Activated CD4-positive, alpha-beta T cell treated with anti-CD3 and anti-CD28 coated beads for 48 hours (primary cell): ENCODE data around the gene DDB1.

Experiments used
- DNase-seq: peaks from one replicate; pipeline ENCODE4 v3.0.0-alpha.2; 2020

The DDB1 gene

DNA sequence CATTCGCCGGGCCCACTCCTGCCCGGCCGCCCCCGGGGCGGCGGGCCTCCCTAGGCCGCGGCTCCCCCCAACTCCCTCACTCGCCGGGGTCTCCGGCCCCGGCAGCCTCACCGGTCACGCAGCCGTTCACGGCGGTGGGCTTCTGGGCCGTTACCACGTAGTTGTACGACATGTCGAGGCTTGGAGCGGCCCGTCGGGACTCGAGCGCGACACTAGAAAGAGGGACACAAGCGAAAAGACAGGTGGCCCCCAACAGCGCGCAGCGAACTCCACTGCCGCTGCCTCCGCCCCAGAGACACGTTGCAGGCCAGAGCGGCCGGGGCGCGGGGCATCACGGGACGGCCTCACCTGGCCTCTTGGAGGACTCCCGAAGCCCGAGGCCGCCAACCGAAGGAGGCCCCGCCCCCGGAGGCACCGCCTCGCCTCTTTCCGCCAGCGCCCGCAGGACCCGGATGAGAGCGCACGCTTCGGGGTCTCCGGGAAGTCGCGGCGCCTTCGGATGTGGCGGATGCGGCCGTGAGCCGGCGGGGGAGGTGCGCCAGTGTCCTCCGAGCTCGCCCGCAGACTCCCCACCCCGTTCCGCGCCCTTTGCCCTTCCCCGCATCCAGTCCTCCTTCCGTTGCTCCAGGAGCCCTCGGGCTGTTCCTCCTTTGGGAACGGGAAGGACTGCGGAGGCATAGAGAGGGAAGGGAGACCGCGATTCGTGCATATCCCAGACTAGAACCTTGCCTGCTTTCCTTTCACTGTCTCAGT is at the start of gene DDB1, which contains the start of gene TKFC:
TSS of gene DDB1 (minus strand) at position 309 of the 753 bp plus-strand sequence. CDS start at position 172, 137 bp downstream.
TSS of gene TKFC (plus strand) at position 432 of the 753 bp plus-strand sequence. CDS start 1,501 bp downstream, outside the sequence.
- DNase-seq, result peak; percentile 99

DNA sequence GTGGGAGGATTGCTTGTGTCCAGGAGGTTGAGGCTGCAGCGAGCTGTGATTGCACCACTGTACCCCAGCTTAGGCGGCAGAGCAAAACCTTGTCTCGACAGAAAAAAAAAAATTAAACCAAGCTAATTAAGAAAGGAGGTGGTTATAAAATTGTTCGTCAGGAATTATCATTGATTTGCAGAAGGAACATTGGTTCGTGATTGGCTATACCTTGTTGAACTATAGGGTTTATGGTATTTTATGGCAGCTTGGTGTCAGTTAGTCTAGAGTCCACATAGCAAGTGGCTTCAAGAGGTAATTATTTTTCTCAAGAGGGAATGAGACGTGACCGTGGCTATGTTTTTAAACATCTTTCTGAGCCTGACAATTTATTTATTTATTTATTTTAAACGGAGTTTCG is 48.0 kb upstream of the DDB1 start:
- no peak for DNase-seq

DNA sequence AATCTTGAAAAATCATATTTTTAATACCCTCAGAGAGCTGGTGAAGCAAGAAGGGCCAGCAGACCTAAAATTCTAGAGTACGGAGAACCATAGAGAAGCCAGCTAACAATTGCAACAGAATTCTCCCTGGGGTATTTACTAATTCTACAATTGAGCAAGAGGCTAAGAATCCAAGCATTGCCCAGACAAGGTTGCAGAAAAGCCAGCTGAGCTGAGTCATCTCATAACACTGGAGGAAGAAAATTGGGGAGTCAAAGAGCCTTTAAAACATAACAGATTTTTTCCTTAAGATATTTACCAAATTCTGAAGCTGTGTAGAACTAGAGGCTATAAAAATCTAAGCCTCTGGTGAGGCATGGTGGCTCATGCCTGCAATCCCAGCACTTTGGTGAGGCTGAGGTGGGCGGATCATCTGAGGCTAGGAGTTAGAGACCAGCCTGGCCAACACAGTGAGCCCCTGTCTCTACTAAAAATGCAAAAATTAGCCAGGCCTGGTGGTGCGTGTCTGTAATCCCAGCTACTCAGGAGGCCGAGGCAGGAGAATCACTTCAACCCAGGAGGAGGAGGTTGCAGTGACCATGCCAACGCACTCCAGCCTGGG is 45.9 kb upstream of the DDB1 start:
- DNase-seq, result no peak

DNA sequence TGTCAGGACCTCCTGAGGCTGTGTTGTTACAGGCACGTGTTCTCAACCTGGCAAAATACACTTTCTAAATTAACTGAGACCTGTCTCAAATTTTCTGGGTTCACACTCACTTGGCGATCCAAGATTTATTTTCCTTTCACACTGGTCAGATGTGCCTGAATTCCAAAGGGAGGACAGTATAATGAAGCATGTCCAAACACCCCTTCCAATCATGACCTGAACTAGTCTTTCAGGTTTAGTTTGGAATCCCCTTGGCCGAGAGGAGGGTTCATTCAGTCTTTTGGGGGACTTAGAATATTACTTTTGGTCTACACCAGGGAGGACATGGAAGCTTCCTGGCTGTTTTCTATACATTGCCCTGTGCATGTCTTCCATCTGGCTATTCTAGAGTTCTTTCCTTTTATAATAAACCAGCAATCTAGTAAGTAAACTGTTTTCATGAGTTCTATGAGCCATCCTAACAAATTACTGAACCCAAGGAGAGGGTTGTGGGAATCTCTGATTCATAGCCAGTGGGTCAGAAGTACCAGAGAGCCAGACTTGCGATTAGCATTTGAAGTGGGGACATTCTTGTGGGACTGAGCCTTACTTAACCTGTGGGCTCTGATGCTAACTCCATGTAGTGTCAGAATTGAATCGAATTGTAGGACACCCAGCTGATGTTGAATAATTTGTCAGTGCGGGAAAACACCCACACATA is 44.7 kb upstream of the DDB1 start:
- DNase-seq, result no peak

DNA sequence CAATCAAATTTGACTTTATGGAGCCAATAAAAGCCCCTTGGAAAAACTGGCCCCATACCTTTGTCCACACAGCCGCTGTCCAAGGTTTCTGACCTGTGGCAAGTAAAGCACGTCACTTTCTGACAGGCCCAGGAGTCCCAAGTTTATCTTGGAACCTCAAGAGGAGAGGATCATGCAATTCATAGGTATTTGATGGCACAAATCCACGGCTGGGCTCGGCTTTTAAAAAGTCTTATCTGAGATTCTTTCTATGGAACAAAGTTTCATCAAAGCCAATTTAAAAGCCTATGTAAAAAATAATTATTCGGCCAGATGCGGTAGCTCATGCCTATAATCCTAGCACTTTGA is 42.8 kb upstream of the DDB1 start:
- DNase-seq, result no peak

DNA sequence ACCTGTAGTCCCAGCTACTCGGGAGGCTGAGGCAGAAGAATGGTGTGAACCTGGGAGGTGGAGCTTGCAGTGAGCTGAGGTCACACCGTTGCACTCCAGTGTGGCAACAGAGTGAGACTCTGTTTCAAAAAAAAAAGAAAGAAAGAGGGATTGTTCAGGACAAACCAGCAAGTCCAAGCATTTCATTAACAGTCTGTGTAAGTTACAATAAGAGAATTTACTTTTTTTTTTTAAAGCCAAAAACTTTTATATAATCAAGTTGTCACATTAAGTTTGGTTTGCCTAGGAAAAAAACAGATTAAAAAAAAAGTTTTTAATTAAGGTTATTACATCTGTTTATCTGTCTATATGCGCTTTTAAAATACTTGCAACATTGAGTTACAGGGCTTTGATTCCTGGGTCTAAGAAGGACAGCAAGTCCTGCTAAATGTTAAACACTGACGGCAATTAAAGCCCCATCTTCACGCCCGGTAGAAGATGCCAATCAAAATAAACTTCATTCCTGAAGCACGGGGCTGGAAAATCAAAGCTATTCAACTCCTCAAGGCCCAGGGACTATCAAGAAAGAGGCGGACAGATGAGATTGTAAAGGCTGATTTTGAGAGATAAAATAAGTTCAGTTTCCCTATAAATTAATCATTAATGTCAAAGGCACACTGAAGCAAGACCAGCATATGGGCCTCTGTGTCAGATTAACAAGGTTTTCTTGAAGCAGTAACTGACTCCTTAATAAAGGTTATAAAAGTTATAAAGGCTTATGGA is 39.9 kb upstream of the DDB1 start:
- DNase-seq, result no peak

DNA sequence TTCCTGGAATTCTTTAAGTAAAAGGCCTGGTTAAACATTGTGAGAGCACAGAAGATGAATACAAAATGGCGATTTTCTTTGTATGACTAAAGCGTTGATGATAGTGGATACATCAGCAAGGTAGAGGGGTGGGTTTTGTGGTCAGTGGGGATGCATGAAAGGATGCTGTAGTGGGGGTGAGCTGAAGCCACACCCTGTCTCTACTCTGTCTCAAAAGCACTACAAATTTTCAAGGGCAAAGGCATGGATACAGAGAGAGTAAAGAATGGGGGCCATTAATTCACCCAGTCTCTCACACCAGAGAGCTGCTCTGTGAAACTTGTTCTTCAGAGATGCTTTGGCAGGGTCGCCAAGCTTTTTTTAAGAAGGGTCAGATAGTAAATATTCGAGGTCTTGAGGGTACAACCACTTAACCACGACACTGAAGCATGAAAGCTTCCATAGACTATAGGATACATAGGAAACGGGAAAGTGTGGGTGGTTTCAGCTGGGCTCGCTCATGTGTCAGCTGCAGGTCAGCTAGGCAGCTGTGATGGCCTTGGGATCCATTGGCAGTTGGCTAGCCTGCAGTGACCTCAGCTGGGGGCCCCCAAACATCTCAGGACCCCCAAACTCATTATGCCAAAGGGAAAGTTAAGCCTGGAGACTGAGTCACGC is 37.6 kb upstream of the DDB1 start:
- DNase-seq, result no peak

DNA sequence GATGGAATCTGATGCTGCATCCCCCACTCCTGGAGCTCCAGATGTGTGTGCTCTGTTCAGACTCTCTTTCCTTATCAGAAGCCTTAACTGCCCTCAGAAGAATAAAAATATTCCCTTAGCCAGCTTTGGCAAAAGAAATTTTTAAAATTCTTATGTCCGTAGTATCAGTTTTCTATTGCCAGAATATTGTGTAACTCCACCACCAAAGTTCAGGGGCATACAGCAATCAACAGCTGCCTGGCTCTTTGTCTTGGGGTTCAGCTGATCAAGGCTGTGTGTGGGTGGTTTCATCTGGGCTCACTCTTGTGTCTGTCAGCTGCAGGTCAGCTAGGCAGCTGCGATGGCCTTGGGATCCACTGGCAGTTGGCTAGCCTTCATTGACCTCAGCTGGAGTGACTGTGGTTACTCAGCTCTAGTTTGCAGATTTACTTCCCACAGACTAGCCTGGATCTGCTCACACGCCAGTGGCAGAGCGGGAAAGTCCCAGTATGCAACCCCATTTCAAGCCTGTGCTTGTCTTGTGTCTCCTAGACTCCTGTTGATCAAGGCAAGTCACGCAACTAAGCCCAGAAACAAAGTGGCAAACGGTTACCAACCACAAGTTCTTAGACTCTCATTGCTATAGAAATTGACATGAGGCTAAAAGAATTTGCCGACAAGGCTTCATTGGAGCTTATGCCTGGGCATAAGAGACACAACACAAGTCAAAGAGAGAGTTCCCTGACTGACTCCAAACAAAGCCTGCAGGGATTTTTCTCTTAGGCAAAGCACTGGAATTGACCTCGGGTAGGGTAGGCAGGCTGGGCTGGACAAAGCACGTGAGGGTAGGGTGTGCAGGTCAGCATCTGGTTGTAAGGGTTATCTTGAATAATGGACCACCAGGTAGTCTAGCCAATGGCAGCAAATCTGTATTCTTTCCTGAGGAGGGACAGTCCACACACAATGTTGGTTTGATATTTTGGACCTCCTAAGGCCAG is 36.8 kb upstream of the DDB1 start:
- DNase-seq, result no peak

DNA sequence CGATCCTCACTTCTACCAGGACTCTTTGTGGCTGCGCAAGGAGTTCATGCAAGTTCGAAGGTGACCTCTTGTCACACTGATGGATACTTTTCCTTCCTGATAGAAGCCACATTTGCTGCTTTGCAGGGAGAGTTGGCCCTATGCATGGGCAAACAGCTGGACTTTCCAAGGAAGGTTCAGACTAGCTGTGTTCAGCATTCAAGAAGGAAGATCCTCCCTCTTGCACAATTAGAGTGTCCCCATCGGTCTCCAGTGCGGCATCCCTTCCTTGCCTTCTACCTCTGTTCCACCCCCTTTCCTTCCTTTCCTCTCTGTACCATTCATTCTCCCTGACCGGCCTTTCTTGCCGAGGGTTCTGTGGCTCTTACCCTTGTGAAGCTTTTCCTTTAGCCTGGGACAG is 35.7 kb upstream of the DDB1 start:
- DNase-seq, result no peak

DNA sequence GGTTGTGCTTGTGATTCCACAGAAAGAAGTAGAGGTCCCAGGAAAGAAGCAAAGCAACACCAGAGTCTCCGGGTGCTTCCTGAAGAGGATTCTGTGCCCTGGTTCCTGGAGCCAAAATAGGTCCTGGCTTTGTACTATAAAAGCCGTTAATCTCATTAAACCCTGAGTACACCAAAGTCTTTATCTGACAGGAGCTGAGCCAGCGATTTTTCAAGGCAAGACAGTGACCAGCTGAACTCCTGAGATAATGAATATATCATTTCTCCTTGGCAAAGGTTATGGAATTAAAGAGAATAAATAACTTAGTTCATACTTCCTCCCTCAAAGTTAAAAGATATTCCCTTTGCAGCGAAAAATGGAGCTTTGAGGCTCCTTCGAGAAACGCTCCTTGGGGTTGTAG is 34.5 kb upstream of the DDB1 start:
- no peak for DNase-seq

DNA sequence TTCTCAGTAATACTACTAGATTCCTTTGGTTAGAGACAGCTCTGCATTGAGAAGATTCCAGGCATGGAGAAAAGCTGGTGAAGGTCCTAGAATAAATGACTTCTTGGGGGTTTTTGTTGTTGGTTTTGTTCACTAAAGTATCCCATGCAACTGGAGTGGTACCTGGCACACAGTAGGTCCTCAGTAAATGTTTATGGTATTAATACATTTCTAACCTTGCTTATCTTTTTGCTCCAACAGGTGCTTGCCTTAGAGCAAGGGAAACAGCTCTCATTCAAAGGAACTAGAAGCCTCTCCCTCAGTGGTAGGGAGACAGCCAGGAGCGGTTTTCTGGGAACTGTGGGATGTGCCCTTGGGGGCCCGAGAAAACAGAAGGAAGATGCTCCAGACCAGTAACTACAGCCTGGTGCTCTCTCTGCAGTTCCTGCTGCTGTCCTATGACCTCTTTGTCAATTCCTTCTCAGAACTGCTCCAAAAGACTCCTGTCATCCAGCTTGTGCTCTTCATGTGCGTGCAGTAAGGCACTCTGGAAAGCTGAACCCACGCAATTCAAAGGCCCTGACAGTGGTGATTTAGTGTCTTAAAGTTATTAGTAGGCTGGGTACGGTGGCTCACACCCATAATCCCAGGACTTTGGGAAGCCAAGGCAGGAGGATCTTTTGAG is 31.2 kb upstream of the DDB1 start:
- no peak for DNase-seq

DNA sequence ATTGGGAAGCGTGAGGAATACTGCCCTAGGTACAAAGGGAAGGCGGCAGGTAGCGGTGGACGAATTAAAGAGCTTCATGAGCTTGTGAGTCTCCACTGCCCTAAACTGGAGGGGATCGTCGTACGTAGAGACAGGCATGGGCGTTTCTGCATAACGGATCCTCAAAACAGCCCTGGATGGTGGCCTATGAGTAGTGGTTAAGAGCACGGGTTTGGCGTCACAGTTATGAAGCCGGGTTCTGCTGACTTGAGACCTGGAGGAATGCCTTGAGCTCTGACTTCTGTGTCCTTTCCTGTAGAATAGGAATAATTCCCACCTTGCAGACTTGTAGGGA is 29.6 kb upstream of the DDB1 start:
- DNase-seq, result peak; percentile 48

DNA sequence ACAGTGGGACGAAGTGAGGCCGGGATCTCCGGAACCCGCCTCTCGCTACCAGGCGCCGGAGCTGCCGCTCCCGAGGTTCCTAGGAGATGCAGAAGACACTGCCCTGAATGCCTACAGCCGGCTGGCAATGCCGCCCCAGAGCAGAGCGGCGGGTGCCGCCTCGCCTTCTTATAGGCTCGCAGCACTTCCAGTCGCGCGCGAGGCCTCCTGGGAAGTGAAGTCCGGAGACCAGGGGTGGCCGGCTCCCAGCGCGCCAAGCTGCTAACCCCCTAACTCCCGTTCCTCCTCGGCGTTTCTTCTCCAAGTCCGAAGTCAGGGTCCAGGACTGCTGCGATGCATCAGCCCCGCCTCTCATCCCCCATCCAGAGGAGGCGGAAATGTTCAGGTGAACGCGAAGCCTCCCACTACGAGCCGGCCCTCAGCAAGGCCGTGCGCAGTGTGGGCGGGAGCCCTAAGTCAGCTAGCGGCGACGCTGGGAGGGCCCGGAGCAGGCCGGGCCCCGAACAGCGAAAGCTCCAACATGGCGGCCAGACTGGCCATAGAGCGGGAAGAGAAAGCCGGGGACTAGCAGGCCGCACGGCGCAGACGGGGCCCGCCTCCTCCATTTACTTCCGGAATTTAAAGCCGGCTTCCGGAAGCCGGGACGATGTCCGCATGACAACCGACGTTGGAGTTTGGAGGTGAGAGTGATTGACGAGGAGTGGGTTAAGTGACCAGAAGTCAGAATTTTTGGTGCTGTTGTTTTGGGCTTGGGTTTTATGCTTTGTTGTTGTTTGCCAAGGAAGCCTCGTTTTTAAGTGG is 29.0 kb upstream of the DDB1 start, which contains the start of the genes CYB561A3 and TMEM138:
TSS of gene CYB561A3 (minus strand) at position 142 of the 801 bp plus-strand sequence. CDS start 5,169 bp downstream, outside the sequence.
TSS of gene TMEM138 (plus strand) at position 634 of the 801 bp plus-strand sequence. CDS start 2,017 bp downstream, outside the sequence.
- DNase-seq, result peak; percentile 95

DNA sequence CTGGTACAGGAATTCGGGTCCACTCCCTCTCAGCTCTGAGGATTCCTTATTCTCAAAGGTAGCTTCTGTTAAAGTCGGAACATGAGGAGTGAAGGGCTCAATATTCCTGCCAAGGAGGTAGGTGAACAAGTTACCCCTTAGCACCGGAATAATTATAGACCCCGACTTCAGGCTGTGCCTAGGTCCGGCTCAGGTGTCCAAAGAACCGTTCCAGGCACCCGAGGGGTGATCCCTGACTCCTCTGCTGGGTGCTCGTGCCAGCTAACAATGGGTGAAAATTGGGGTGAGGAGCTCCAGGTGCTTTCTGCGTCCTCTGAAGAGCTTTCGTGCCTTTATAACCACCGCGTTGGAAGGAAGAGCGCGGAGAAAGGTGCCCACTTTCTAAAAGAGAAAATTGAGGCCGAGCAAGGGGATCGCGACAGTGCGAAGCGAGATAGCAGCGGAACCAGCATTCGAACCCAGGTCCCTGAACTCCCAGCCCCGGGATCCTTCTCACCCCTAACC is 28.4 kb upstream of the DDB1 start:
- DNase-seq, result no peak

DNA sequence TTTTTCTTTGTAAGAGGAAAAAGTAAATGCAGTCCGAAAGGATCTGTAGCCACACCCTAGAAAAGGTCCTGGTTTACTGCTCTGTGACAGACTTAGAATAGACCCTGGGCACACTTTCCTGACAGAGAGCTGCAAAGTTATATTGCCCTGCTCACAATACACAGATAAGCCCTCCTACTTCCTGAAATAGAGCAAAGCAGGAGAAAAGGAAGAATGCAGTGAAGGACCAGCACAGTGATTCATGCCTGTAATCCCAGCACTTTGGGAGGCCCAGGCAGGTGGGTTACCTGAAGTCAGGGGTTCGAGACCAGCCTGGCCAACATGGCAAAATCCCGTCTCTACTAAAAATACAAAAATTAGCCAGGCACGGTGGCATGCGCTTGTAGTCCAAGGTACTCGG is 26.6 kb upstream of the DDB1 start:
- no peak for DNase-seq

DNA sequence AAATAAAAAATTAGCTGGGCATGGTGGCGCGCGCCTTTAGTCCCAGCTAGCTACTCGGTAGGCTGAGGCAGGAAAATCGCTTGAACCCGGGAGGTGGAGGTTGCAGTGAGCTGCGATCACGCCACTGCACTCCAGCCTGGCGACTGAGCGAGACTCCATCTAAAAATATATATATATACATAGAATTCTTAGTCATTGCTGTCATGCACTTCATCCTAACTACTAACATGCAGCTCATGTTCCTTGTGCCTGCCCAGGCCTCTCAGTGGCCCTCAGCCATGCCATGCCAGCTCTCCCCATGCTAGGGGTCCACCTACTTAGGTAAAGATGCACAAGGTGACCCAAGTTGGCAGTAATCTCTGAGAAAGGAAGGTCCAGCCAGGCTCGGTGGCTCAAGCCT is 25.7 kb upstream of the DDB1 start:
- no peak for DNase-seq

DNA sequence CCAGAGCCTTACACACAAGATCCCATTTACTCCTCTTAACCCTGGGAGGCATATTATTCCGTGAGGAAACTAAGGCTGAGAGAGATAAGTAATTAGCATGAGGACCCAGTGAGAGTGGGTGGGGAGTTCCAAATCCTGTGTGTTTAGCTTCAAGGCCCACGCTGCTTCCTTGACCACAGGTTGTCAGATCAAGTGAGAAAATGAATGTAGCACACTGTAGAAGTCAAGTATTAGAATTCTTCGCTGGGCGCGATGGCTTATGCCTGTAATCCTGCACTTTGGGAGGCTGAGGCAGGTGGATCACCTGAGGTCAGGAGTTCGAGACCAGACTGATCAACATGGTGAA is 25.0 kb upstream of the DDB1 start:
- DNase-seq, result no peak

DNA sequence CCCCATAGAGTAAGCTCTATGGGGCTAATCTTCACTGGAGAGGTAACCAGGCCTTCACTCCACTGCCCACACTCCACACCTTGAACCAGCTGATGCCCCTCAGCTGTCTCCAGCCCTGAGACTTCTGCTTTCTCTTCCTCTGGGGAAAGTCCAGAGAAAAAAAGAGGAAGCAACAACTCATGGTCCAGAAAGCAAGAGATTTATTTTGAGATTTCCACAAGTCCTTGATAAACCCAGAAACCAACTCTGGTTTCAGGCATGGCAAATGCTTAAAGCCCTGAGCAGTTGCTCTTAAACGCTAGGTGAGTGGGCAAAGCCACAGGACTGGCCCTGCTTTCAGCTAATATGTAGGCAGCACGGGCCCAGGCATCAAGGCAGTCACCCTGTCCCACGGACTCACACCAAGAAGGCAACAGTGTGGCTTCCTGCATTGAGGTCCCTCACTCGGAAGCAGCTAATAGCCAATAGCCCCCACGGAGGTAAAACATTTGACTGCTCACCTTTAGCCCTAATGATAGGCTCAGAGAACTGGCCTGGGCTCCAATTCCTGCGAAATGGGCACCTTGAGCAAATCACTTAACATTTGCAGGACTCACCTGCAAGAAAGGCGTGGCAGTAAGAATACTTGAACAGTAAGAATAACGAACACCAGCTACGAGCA is 24.5 kb upstream of the DDB1 start:
- no peak for DNase-seq

DNA sequence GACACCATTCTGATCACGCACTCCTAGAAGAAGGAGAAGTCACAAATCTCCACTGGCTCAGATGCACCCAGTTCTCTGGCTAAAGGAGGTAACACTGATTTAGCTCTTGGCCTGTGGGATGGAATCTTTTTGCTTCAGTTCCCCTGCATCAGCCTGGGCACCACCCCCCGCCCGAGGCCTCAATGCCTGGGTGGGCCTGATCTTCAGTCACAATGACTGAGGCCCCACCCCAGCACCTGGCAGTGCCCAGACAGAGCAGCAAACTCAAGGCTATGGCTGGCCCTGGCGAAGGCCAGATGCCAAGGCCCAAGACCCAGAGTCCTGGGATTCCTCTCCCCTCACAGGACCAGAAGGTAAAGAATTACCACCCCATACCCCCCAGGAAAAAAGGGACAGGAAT is 23.8 kb upstream of the DDB1 start:
- DNase-seq, result no peak
